OCI-LY7 (cell line): ENCODE data around the gene OXCT1.

ENCODE experiments used
- CTCF ChIP-seq: fragments of 200-600 bp; sonication (generic); conservative IDR thresholded peaks from 2 replicates; pipeline ENCODE4 v1.5.1; 2014; ENCODE audit warnings: mild to moderate bottlenecking, antibody characterized with exemption, low read length, moderate library complexity, mixed read lengths
- EZH2phosphoT487 ChIP-seq: fragments of 200-600 bp; sonication (generic); IDR thresholded peaks from 2 replicates; pipeline ENCODE4 v1.6.1; 2018; ENCODE audit warnings: low read depth, borderline replicate concordance, mild to moderate bottlenecking, mixed run types, antibody characterized with exemption, low read length, moderate library complexity, mixed read lengths

GRCh38 chr5:41809128-41809527, 61.1 kb downstream of the OXCT1 start:
- TF ChIP-seq CTCF (no peak), EZH2phosphoT487 (no peak)
